GM12872 (cell line): Measurements from ENCODE around the gene TUBA4A.

Source experiments
- TF ChIP-seq, protein P1 (sequence below): IDR thresholded peaks from 3 replicates; pipeline ENCODE4 v1.5.1; 2011; ENCODE audit warnings: low read depth, mild to moderate bottlenecking, low read length, moderate library complexity; ENCODE audit not compliant: insufficient read depth

The TUBA4A gene

DNA sequence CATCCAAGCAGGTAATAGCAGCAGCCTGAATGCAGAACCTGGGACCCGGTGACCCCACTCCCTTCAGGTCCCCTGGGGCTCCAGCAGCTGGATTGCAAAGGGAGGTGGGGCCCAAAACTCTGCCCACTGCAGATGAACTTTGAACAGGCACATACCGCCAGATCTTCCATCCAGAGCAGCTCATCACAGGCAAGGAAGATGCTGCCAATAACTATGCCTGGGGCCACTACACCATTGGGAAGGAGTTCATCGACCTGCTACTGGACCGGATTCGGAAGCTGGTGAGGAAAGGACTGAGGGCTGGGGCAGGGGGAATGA is 16.3 kb upstream of the TUBA4A start:
- TF ChIP-seq, protein P1, sequence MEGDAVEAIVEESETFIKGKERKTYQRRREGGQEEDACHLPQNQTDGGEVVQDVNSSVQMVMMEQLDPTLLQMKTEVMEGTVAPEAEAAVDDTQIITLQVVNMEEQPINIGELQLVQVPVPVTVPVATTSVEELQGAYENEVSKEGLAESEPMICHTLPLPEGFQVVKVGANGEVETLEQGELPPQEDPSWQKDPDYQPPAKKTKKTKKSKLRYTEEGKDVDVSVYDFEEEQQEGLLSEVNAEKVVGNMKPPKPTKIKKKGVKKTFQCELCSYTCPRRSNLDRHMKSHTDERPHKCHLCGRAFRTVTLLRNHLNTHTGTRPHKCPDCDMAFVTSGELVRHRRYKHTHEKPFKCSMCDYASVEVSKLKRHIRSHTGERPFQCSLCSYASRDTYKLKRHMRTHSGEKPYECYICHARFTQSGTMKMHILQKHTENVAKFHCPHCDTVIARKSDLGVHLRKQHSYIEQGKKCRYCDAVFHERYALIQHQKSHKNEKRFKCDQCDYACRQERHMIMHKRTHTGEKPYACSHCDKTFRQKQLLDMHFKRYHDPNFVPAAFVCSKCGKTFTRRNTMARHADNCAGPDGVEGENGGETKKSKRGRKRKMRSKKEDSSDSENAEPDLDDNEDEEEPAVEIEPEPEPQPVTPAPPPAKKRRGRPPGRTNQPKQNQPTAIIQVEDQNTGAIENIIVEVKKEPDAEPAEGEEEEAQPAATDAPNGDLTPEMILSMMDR: no peak

GRCh38 chr2:219269362-219270054 is 15.8 kb upstream of the TUBA4A start:
- TF ChIP-seq, protein P1: no peak

DNA sequence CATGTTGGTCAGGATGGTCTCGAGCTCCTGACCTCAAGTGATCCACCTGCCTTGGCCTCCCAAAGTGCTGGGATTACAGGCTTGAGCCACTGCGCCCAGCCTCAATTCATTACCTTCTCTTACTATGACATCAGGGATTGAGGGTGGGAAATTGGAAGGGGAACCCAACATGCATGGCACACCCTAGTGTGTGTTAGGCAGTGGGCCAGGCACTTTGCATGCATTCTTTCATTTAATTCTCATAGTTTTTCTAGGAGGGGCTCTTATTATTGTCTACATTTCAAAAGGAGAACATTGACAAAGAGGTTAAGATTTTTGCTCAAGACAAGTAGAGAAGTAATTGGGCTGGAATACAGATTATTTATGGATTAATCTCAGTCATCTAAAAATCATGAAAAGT is 14.6 kb upstream of the TUBA4A start:
- TF ChIP-seq, protein P1: no peak

DNA sequence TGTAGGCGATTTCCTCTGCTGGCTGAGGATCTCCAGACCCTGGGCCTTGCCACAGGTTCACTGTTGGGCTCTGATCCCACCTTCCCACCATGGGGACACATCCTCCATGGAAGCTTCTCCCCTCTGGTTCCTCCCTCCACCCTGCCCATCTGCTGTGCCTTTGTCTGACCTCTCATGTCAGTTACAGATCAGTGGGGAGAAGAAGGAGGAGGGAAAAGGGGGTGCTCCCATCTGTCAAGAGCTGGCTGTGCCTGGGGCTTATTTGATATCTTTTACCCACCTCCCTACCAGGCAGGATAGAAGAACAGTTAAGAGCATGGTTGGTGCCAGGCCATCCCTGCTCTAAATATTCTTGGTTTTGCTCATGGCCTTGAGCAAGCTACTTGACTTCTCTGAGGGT is 13.2 kb upstream of the TUBA4A start:
- TF ChIP-seq, protein P1: no peak

DNA sequence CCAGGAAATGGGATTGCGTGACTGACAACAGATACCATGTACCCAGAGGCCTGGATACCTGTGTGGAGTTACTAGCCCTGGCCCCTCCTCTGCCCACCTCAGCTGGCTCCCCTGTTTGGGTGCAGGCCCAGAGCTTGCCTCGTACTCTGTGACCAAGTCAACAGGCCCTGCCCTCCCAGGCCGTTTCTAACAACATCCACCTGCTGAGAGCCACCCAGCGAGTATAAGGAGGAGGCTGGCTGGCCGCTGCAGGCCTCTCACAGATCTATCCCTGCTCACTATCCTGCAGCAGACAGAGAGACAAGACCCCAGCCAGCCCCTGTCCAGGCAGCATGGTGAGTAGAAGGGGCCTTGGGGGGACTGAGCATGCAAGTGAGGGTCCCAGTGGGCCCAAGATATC is 12.5 kb upstream of the TUBA4A start:
- TF ChIP-seq, protein P1: no peak

DNA sequence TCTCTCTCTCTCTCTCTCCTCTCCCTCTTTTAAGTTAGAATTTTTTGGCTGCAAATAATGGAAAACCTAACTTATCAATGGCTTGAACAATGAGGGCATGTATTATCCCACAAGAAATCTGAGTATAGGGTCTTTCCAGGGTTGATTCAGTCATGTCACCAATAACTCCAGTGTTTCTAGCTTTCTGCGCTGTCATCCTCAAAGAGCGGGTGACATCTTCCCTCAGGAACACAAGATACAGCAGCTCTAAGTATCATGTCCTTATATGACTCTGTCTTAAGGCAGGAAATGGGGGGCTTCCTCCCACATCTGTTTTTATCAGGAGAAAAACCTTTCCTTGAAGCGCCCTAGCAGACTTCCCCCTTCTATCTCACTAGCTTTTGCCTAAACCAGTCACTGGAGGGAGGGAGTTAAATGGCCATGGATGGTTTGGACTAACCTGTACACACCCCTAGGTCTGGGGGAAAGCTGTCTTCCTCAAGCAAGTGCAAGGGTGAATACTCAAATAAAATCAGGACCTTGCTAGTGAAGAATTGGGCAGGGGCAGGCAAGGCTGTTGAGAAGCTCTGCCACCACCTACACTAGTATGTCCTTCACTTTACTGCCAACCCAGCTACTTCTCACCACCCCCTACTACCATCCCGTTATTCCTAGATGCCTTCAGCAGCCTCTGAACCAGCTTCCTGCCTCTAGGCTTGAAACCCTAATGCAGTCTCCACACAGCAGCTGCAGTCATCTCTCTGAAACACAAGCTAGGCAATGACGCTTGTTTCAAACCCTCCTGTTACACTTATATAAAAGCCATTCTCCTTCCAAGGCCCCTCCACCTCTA is 7.5 kb upstream of the TUBA4A start:
- TF ChIP-seq, protein P1: no peak

DNA sequence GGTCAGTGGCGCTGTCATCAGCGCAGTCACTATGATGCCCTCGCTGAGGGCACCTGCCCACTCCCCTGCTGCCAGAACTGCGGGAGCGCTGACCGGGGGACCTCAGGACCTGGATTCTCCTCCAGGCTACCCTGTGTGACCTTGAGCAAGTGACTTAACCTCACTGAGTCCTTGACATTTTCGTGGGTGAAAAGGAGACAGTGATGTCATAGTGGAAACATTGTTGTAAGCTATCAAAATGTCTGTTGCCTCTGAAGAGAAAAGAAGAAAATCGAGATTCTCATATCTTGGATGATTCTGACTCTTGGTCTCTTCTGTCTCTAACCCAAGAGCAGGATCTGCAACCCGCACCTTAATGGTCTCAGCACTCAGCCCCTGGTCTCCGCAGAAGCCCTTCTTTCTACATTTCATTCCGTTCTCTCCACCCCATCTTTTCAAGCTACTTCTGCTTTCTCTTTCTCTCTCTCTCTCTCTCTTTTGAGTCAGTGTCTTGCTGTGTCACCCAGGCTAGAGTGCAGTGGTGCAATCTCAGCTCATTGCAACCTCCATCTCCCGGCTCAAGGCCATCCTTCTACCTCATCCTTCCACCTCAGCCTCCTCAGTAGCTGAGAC is 978 bp upstream of the TUBA4A start:
- TF ChIP-seq, protein P1: no peak
